ENCODE data around the gene DYRK1B.

The DYRK1B gene

GRCh38 chr19:39867952-39868351 lies 34.0 kb upstream of the DYRK1B start:
- Histone ChIP-seq H3K36me3 (no peaks in the 10 kb centered on the region), H3K9me3 (no peaks in the 10 kb centered on the region), H3K4me1 (ENCODE audit: control insufficient read depth in 1 of 2, insufficient read depth in 1 of 2, low read depth in 1 of 2, low read length in 1 of 2) (no peaks in the 10 kb centered on the region), H3K27ac (no peak overlapping the region), H3K4me3 (ENCODE audit: low read depth in 1 of 2, low read length in 1 of 2) (no peak overlapping the region), H3K27me3 (peaks cover 6% of the 10 kb centered on the region)
- TF ChIP-seq, protein P1, sequence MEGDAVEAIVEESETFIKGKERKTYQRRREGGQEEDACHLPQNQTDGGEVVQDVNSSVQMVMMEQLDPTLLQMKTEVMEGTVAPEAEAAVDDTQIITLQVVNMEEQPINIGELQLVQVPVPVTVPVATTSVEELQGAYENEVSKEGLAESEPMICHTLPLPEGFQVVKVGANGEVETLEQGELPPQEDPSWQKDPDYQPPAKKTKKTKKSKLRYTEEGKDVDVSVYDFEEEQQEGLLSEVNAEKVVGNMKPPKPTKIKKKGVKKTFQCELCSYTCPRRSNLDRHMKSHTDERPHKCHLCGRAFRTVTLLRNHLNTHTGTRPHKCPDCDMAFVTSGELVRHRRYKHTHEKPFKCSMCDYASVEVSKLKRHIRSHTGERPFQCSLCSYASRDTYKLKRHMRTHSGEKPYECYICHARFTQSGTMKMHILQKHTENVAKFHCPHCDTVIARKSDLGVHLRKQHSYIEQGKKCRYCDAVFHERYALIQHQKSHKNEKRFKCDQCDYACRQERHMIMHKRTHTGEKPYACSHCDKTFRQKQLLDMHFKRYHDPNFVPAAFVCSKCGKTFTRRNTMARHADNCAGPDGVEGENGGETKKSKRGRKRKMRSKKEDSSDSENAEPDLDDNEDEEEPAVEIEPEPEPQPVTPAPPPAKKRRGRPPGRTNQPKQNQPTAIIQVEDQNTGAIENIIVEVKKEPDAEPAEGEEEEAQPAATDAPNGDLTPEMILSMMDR (IDR thresholded peaks at IDR 0.05), result no peak

- TF ChIP-seq, protein P1 (IDR thresholded peaks at IDR 0.05), result no peak
- H3K9me3 ChIP-seq, result no peaks in the 10 kb centered on the region
Measured at GRCh38 chr19:39867133-39867532, 33.2 kb upstream of the DYRK1B start.

DNA sequence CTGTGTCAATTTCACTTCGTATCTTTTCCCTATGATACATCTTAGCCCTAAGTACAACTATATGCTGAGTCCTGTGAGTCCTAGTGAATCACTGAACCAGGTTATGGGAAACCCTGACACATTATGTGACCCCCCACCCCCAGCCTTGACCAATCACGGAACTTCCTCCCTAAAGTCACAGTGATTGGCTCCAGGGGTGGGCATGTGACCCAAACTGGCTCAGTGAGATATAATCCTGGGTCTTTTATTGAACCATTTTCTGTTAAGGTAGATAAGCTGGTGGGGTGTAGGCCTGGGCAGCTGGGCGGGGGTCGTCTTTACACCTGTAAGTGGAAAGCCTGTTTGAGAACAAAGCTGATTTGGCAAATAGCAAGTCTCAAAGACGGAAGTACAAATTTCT lies 32.0 kb upstream of the DYRK1B start:
- no peak overlapping the region for H3K4me3 ChIP-seq (ENCODE audit: low read depth in 1 of 2, low read length in 1 of 2)
- H3K9me3 ChIP-seq, result no peaks in the 10 kb centered on the region
- H3K36me3 ChIP-seq, result no peaks in the 10 kb centered on the region
- no peaks in the 10 kb centered on the region for H3K4me1 ChIP-seq (ENCODE audit: control insufficient read depth in 1 of 2, insufficient read depth in 1 of 2, low read depth in 1 of 2, low read length in 1 of 2)
- no peak overlapping the region for H3K27ac ChIP-seq
- H3K27me3 ChIP-seq, result peaks cover 7% of the 10 kb centered on the region
- TF ChIP-seq, protein P1 (IDR thresholded peaks at IDR 0.05), result no peak

More at GRCh38 chr19:39867133-39867532, 33.2 kb upstream of the DYRK1B start:
- Histone ChIP-seq H3K27me3 (peaks cover 6% of the 10 kb centered on the region), H3K4me1 (ENCODE audit: control insufficient read depth in 1 of 2, insufficient read depth in 1 of 2, low read depth in 1 of 2, low read length in 1 of 2) (no peaks in the 10 kb centered on the region), H3K27ac (no peak overlapping the region), H3K4me3 (ENCODE audit: low read depth in 1 of 2, low read length in 1 of 2) (no peak overlapping the region), H3K36me3 (no peaks in the 10 kb centered on the region)

- Histone ChIP-seq H3K9me3 (no peaks in the 10 kb centered on the region), H3K27me3 (peaks cover 14% of the 10 kb centered on the region), H3K4me3 (ENCODE audit: low read depth in 1 of 2, low read length in 1 of 2) (no peak overlapping the region), H3K36me3 (no peaks in the 10 kb centered on the region), H3K4me1 (ENCODE audit: control insufficient read depth in 1 of 2, insufficient read depth in 1 of 2, low read depth in 1 of 2, low read length in 1 of 2) (no peaks in the 10 kb centered on the region), H3K27ac (no peak overlapping the region)
- TF ChIP-seq, protein P1 (IDR thresholded peaks at IDR 0.05), result no peak
Measured at GRCh38 chr19:39865186-39865585, 31.2 kb upstream of the DYRK1B start.

GRCh38 chr19:39864118-39864517 lies 30.2 kb upstream of the DYRK1B start:
- Histone ChIP-seq H3K36me3 (no peaks in the 10 kb centered on the region), H3K4me1 (ENCODE audit: control insufficient read depth in 1 of 2, insufficient read depth in 1 of 2, low read depth in 1 of 2, low read length in 1 of 2) (no peaks in the 10 kb centered on the region), H3K9me3 (no peaks in the 10 kb centered on the region), H3K4me3 (ENCODE audit: low read depth in 1 of 2, low read length in 1 of 2) (no peak overlapping the region), H3K27ac (no peak overlapping the region), H3K27me3 (peaks cover 22% of the 10 kb centered on the region)
- TF ChIP-seq, protein P1 (IDR thresholded peaks at IDR 0.05), result no peak

DNA sequence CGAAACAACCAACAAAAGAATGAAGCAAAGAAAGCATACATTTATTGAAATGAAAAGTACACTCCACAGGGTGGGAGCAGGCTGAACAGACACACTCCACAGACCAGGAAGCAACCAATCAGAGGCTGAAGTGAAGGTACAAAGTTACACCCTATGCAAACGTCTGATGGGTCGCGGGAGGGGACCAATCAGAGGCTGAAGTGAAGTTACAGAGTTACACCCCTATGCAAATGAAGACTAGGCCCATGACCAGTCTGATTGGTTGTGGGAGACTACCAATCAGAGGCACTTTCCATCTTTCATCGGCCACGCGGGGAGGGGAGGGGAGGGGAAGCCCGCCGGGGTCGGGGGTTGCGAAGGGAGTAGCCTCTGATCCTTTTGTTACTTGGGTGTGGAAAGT lies 24.6 kb upstream of the DYRK1B start:
- peaks cover 48% of the 10 kb centered on the region for H3K27me3 ChIP-seq
- no peak overlapping the region for H3K4me3 ChIP-seq (ENCODE audit: low read depth in 1 of 2, low read length in 1 of 2)
- TF ChIP-seq, protein P1 (IDR thresholded peaks at IDR 0.05), result no peak
- no peaks in the 10 kb centered on the region for H3K4me1 ChIP-seq (ENCODE audit: control insufficient read depth in 1 of 2, insufficient read depth in 1 of 2, low read depth in 1 of 2, low read length in 1 of 2)
- no peak overlapping the region for H3K27ac ChIP-seq
- no peaks in the 10 kb centered on the region for H3K36me3 ChIP-seq
- no peaks in the 10 kb centered on the region for H3K9me3 ChIP-seq
